GM18909 (cell line): ENCODE results near the gene LDLRAD4.
"Not testable (repeated sequence)": the region's sequence is repeated elsewhere in the genome, so short reads cannot be mapped to it uniquely, and the experiment has no call there.

ENCODE experiments used
- ATAC-seq: cut with Tn5 transposase; IDR thresholded peaks from one replicate; pipeline ENCODE4 v1.9.1; 2021; ENCODE audit warnings: mild to moderate bottlenecking; ENCODE audit not compliant: unreplicated experiment, poor library complexity

The LDLRAD4 gene

GRCh38 chr18:13653746-13654433, 435.3 kb downstream of the LDLRAD4 start:
- ATAC-seq, result no peak

GRCh38 chr18:13657974-13658373, 439.4 kb downstream of the LDLRAD4 start:
- ATAC-seq, result no peak

GRCh38 chr18:13658436-13659204, 440.1 kb downstream of the LDLRAD4 start:
- ATAC-seq, result no peak

- ATAC-seq, result no peak
These were observed 441.9 kb downstream of the LDLRAD4 start for GRCh38 chr18:13660510-13660909.

GRCh38 chr18:13661051-13661778, 442.7 kb downstream of the LDLRAD4 start:
- ATAC-seq, result no peak

GRCh38 chr18:13661779-13662256, 443.3 kb downstream of the LDLRAD4 start:
- no peak for ATAC-seq

- ATAC-seq, result no peak
These were observed 454.1 kb downstream of the LDLRAD4 start for GRCh38 chr18:13672657-13673056.

- no peak for ATAC-seq
These were observed 457.9 kb downstream of the LDLRAD4 start for GRCh38 chr18:13676471-13676870.

- ATAC-seq, result not testable (repeated sequence)
These were observed 458.8 kb downstream of the LDLRAD4 start for GRCh38 chr18:13677350-13677749.

GRCh38 chr18:13680612-13681011, 462.1 kb downstream of the LDLRAD4 start:
- no peak for ATAC-seq

GRCh38 chr18:13681701-13682100, 463.1 kb downstream of the LDLRAD4 start:
- ATAC-seq, result no peak

GRCh38 chr18:13684546-13684945, 466.0 kb downstream of the LDLRAD4 start:
- no peak for ATAC-seq

GRCh38 chr18:13688191-13689136, 469.9 kb downstream of the LDLRAD4 start:
- ATAC-seq, result no peak

- ATAC-seq, result not testable (repeated sequence)
These were observed 471.5 kb downstream of the LDLRAD4 start for GRCh38 chr18:13690060-13690459.

GRCh38 chr18:13695337-13695736, 476.8 kb downstream of the LDLRAD4 start:
- not testable (repeated sequence) for ATAC-seq

- ATAC-seq, result no peak
These were observed 478.4 kb downstream of the LDLRAD4 start for GRCh38 chr18:13696961-13697360.

- no peak for ATAC-seq
These were observed 481.6 kb downstream of the LDLRAD4 start for GRCh38 chr18:13700153-13700552.
